IMR-90 (cell line): ENCODE measurements around the gene FKBP10. TPM values are rescaled to one million over a fixed set of nuclear protein-coding genes. Genes with fewer than 3 reads are reported as not detected.

Source experiments
- ATAC-seq: fragments of 200-7000 bp; cut with Tn5 transposase; 2 replicates; pipeline ENCODE4 v1.9.1; 2020; ENCODE audit warnings: low read depth, mild to moderate bottlenecking, moderate library complexity
- BruUV-seq: library from RNA; stranded (reverse); fragments of 400-500 nt; replicated peaks from 2 replicates; lab custom pipeline; 2021; lab: Mats Ljungman, UMichigan
- CTCF ChIA-PET: fragments of 300-600 bp; formaldehyde crosslinking; extraction: SDS; loops from one replicate; lab custom pipeline; 2021; ENCODE audit warnings: antibody characterized with exemption; lab: Yijun Ruan, JAX
- POLR2A ChIA-PET: fragments of 300-600 bp; sonication (Branson Sonifier 250); formaldehyde crosslinking; loops from one replicate; lab custom pipeline; 2022; ENCODE audit warnings: antibody characterized with exemption; ENCODE audit not compliant: unreplicated experiment; lab: Charles Lee
- DNase-seq: peaks from one replicate; pipeline ENCODE4 v3.0.0; 2013
- H2AFZ ChIP-seq: replicated peaks from 2 replicates; pipeline ENCODE3; 2013; ENCODE audit warnings: low read length, mild to moderate bottlenecking; ENCODE audit not compliant: poor library complexity
- H2AK5ac ChIP-seq: 2 replicates; pipeline ENCODE4 v1.6.1; 2013; ENCODE audit warnings: low read depth, low read length, inconsistent platforms
- H2AK9ac ChIP-seq: replicated peaks from 2 replicates; pipeline ENCODE3; 2013; ENCODE audit warnings: mild to moderate bottlenecking, low read depth, low read length, moderate library complexity; ENCODE audit not compliant: poor library complexity
- H2BK120ac ChIP-seq: 2 replicates; pipeline ENCODE4 v1.6.1; 2013; ENCODE audit warnings: low read depth, low read length, inconsistent platforms
- H2BK15ac ChIP-seq: 3 replicates; pipeline ENCODE4 v1.6.1; 2013; ENCODE audit warnings: low read depth, low read length, inconsistent platforms
- H2BK20ac ChIP-seq: 2 replicates; pipeline ENCODE4 v1.6.1; 2013; ENCODE audit warnings: low read depth, mild to moderate bottlenecking, inconsistent platforms, low read length, moderate library complexity
- H2BK5ac ChIP-seq: 2 replicates; pipeline ENCODE4 v1.6.1; 2013; ENCODE audit warnings: mild to moderate bottlenecking, low read depth, low read length, inconsistent platforms; ENCODE audit not compliant: poor library complexity, severe bottlenecking
- H3K14ac ChIP-seq: replicated peaks from 2 replicates; pipeline ENCODE4 v1.6.1; 2013; ENCODE audit warnings: low read depth, low read length, inconsistent platforms
- H3K18ac ChIP-seq: 2 replicates; pipeline ENCODE4 v1.6.1; 2013; ENCODE audit warnings: low read depth, low read length, control low read depth
- H3K23ac ChIP-seq: 2 replicates; pipeline ENCODE4 v1.6.1; 2013; ENCODE audit warnings: low read depth, low read length, inconsistent platforms
- H3K27ac ChIP-seq: 2 replicates; pipeline ENCODE4 v1.5.1; 2013; ENCODE audit warnings: mild to moderate bottlenecking, control low read depth, low read length; ENCODE audit not compliant: insufficient read depth
- H3K27me3 ChIP-seq: 2 replicates; pipeline ENCODE4 v1.6.1; 2013; ENCODE audit warnings: low read length; ENCODE audit not compliant: control insufficient read depth, insufficient read depth
- H3K36me3 ChIP-seq: 2 replicates; pipeline ENCODE4 v1.6.1; 2013; ENCODE audit warnings: low read length, mixed read lengths; ENCODE audit not compliant: control insufficient read depth, insufficient read depth
- H3K4ac ChIP-seq: 2 replicates; pipeline ENCODE4 v1.6.1; 2013; ENCODE audit warnings: low read depth, low read length, inconsistent platforms
- H3K4me1 ChIP-seq: 2 replicates; pipeline ENCODE4 v1.6.1; 2013; ENCODE audit warnings: low read length, mixed read lengths; ENCODE audit not compliant: control insufficient read depth, insufficient read depth
- H3K4me2 ChIP-seq: 2 replicates; pipeline ENCODE4 v1.6.1; 2013; ENCODE audit warnings: low read depth, mild to moderate bottlenecking, control low read depth, low read length, moderate library complexity
- H3K4me3 ChIP-seq: 2 replicates; pipeline ENCODE4 v1.5.1; 2013; ENCODE audit warnings: low read depth, mild to moderate bottlenecking, control low read depth, low read length, moderate library complexity; ENCODE audit not compliant: insufficient read depth
- H3K56ac ChIP-seq: 2 replicates; pipeline ENCODE4 v1.6.1; 2013; ENCODE audit warnings: low read length, inconsistent platforms; ENCODE audit not compliant: insufficient read depth; ENCODE audit errors: extremely low read depth
- H3K79me1 ChIP-seq, 2 experiments: 2 replicates each; pipeline ENCODE4 v1.6.1; 2013; ENCODE audit warnings: low read length in 2 of 2, inconsistent platforms in 1 of 2, low read depth in 1 of 2
- H3K9ac ChIP-seq: 2 replicates; pipeline ENCODE4 v1.6.1; 2013; ENCODE audit warnings: low read depth, low read length, control low read depth
- H3K9me1 ChIP-seq: 2 replicates; pipeline ENCODE4 v1.6.1; 2013; ENCODE audit warnings: low read length, inconsistent platforms; ENCODE audit not compliant: insufficient read depth
- H3K9me3 ChIP-seq: 2 replicates; pipeline ENCODE4 v1.6.1; 2013; ENCODE audit warnings: low read length; ENCODE audit not compliant: control insufficient read depth, insufficient read depth
- H4K20me1 ChIP-seq: 2 replicates; pipeline ENCODE4 v1.6.1; 2013; ENCODE audit warnings: low read length, inconsistent platforms; ENCODE audit not compliant: insufficient read depth
- H4K5ac ChIP-seq: 2 replicates; pipeline ENCODE4 v1.6.1; 2013; ENCODE audit warnings: mild to moderate bottlenecking, low read depth, low read length, control low read depth
- H4K8ac ChIP-seq, 2 experiments: 2 replicates each; pipeline ENCODE4 v1.6.1; 2013; ENCODE audit warnings: low read depth in 2 of 2, low read length in 2 of 2, control low read depth in 1 of 2, inconsistent platforms in 1 of 2
- H4K91ac ChIP-seq: 2 replicates; pipeline ENCODE4 v1.6.1; 2013; ENCODE audit warnings: low read depth, low read length, inconsistent platforms; ENCODE audit not compliant: insufficient read depth
- BHLHE40 ChIP-seq: fragments of 150-350 bp; IDR thresholded peaks from 2 replicates; pipeline ENCODE4 v1.6.1; 2016; ENCODE audit warnings: mild to moderate bottlenecking, low read depth, low read length
- CEBPB ChIP-seq: IDR thresholded peaks from 2 replicates; pipeline ENCODE4 v1.6.1; 2012; ENCODE audit warnings: low read depth, low read length, improper control_type of control experiment
- CHD1 ChIP-seq: IDR thresholded peaks from 2 replicates; pipeline ENCODE4 v1.6.1; 2012; ENCODE audit warnings: low read depth, low read length, improper control_type of control experiment
- FOS ChIP-seq: fragments of 150-350 bp; IDR thresholded peaks from 2 replicates; pipeline ENCODE4 v1.6.1; 2016; ENCODE audit warnings: low read depth, low read length
- MAFK ChIP-seq: IDR thresholded peaks from 2 replicates; pipeline ENCODE4 v1.6.1; 2012; ENCODE audit warnings: low read depth, low read length, improper control_type of control experiment
- MAZ ChIP-seq: IDR thresholded peaks from 2 replicates; pipeline ENCODE4 v1.6.1; 2012; ENCODE audit warnings: low read depth, mild to moderate bottlenecking, low read length, improper control_type of control experiment, moderate library complexity, borderline replicate concordance
- MXI1 ChIP-seq: IDR thresholded peaks from 2 replicates; pipeline ENCODE4 v1.6.1; 2012; ENCODE audit warnings: low read depth, mild to moderate bottlenecking, low read length, moderate library complexity, borderline replicate concordance
- NFE2L2 ChIP-seq: fragments of 150-350 bp; IDR thresholded peaks from 2 replicates; pipeline ENCODE4 v1.6.1; 2016; ENCODE audit warnings: low read depth, mild to moderate bottlenecking, low read length
- POLR2A ChIP-seq: IDR thresholded peaks from 2 replicates; pipeline ENCODE4 v1.6.1; 2012; ENCODE audit warnings: mild to moderate bottlenecking, low read depth, low read length
- RAD21 ChIP-seq: IDR thresholded peaks from 2 replicates; pipeline ENCODE4 v1.6.1; 2012; ENCODE audit warnings: low read length, improper control_type of control experiment
- RCOR1 ChIP-seq: IDR thresholded peaks from 2 replicates; pipeline ENCODE4 v1.6.1; 2012; ENCODE audit warnings: mild to moderate bottlenecking, low read length, improper control_type of control experiment; ENCODE audit not compliant: insufficient replicate concordance
- RFX5 ChIP-seq: IDR thresholded peaks from 2 replicates; pipeline ENCODE4 v1.8.0; 2012; ENCODE audit warnings: low read depth, mild to moderate bottlenecking, low read length, moderate library complexity
- SMC3 ChIP-seq: fragments of 150-350 bp; IDR thresholded peaks from 2 replicates; pipeline ENCODE4 v1.6.1; 2016; ENCODE audit warnings: low read depth, mild to moderate bottlenecking, antibody characterized with exemption, low read length, moderate library complexity
- WGBS, 2 experiments: methylation state at CpG; one replicate each; pipeline versions ENCODE4 v1.1.5 to v1.1.7; 2013; ENCODE audit warnings: missing lambda C conversion rate in 2 of 2; ENCODE audit not compliant: insufficient read length in 1 of 2; ENCODE audit errors: extremely low coverage in 2 of 2; 5-methylcytosine and 5-hydroxymethylcytosine counted together
- dilution Hi-C: fragments of 300-500 bp; cut with HindIII; formaldehyde crosslinking; loops from one replicate; pipeline ENCODE4 v1.14.3; 2018; ENCODE audit warnings: low sequenced_read_pairs; ENCODE audit not compliant: unreplicated experiment
- in situ Hi-C: fragments of 300-500 bp; cut with MboI; formaldehyde crosslinking; loops from 3 replicates; pipeline ENCODE4 v1.14.3; 2019; ENCODE audit warnings: low sequenced_read_pairs, inconsistent platforms, mixed read lengths
- intact Hi-C: fragments of 100-400 bp; cut with micrococcal nuclease; formaldehyde crosslinking; loops from 2 replicates; pipeline ENCODE4 v1.10.0; 2022
- polyA plus RNA-seq, 3 experiments: library from polyadenylated mRNA; depleted of rRNA; stranded (reverse); fragments of >200 nt; gene quantifications; 2 replicates each; pipeline ENCODE4 v1.2.3, GENCODE V29; 2012; ENCODE audit warnings: low replicate concordance in 1 of 3
- total RNA-seq: library from RNA; depleted of rRNA; stranded (reverse); fragments of >200 nt; gene quantifications from 2 replicates; pipeline ENCODE4 v1.2.3, GENCODE V29; 2012
- TF ChIP-seq, protein P1 (sequence below): conservative IDR thresholded peaks from 2 replicates; pipeline ENCODE4 v1.5.1; 2012; ENCODE audit warnings: mild to moderate bottlenecking, low read depth, low read length, improper control_type of control experiment
- TF ChIP-seq, protein P2 (sequence below): fragments of 150-350 bp; IDR thresholded peaks from 2 replicates; pipeline ENCODE4 v1.6.1; 2017; ENCODE audit warnings: mild to moderate bottlenecking, antibody characterized with exemption, low read length, low read depth

FKBP10 gene
- total and polyA plus RNA-seq, 2 of the 4 experiments (the other 2 are of a cell fraction) = 170 to 984 TPM

DNA sequence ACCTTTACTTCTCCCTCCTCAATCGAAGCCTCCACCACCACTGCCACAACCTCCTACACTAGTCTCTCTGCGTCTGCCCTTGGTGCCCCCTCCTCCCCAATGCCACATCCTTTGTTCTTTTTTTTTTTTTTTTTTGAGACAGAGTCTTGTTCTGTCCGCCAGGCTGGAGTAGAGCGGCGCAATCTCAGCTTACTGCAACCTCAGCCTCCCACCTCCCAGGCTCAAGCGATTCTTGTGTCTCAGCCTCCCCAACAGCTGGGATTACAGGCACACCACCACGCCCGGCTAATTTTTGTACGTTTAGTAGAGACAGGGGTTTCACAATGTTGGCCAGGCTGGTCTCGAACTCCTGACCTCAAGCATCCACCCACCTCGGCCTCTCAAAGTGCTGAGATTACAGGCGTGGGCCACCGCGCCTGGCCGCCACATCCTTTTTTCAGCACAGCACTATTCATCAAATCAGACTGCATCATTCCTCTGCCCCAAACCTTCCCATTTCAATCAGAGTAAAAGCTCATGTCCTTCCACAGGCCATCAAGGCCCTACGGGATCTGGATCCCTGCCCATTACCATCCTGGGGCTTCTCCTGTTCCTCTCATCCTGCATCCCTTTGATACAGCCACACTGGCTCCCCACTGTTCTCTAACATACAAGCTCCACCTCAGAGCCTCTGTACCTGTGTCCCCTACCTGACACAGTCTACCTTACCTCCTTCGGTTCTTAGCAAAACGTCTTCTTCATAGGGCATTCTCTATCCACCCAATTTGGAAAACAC is 50.5 kb downstream of the FKBP10 start:
- Histone ChIP-seq H3K14ac (0 out of 2 replicates have a peak overlapping the region, but pooled peaks have one; percentile 2), H4K20me1 (peaks cover 45% of the 10 kb centered on the region), H3K9ac (0 out of 2 replicates have a peak overlapping the region, but pooled peaks have one; percentile 45), H3K9me1 (peaks cover 7% of the 10 kb centered on the region; the same call in 1 of the 2 replicates), H2AK9ac (peak overlapping the region; percentile 17), H3K18ac (no peak overlapping the region), H3K4me3 (0 out of 2 replicates have a peak overlapping the region, but pooled peaks have one; percentile 20), H3K27me3 (no peaks in the 10 kb centered on the region), H3K56ac (no peak overlapping the region), H3K4me1 (peaks cover 11% of the 10 kb centered on the region), H3K9me3 (no peaks in the 10 kb centered on the region), H4K5ac (no peak overlapping the region), H2AK5ac (no peak overlapping the region), H3K36me3 (peaks cover 7% of the 10 kb centered on the region), H3K23ac (peak overlapping the region; percentile 64), H2BK5ac (no peak overlapping the region), H3K4me2 (peak overlapping the region; percentile 100), H3K27ac (no peak overlapping the region), H3K4ac (no peak overlapping the region), H3K79me1 (peaks cover 26 to 58% of the 10 kb centered on the region in 2 experiments), H2BK15ac (no peak overlapping the region), H4K8ac (no peak overlapping the region), H4K91ac (no peak overlapping the region), H2BK20ac (no peak overlapping the region), H2AFZ (no peak overlapping the region), H2BK120ac (no peak overlapping the region)
- POLR2A ChIA-PET = no interaction called here
- intact Hi-C loops = no loop called here
- DNase-seq = no peak
- dilution Hi-C loops = no loop called here
- no TSS peak for BruUV-seq
- WGBS, 2 experiments = 74% methylated on average over 11 of the region's 18 CpGs; no CpG with 5 or more reads in 1 of the 2 experiments
- no peak for ATAC-seq
- CTCF ChIA-PET = interaction anchor here (1.9 kb wide), 1 partner anchor 13 kb away, joined by 6 read pairs; no protein-coding TSS in a partner anchor
- in situ Hi-C loops = no loop called here
- no peak for TF ChIP-seq MAZ
- no peak for TF ChIP-seq MXI1
- TF ChIP-seq BHLHE40 = no peak
- TF ChIP-seq, protein P1, sequence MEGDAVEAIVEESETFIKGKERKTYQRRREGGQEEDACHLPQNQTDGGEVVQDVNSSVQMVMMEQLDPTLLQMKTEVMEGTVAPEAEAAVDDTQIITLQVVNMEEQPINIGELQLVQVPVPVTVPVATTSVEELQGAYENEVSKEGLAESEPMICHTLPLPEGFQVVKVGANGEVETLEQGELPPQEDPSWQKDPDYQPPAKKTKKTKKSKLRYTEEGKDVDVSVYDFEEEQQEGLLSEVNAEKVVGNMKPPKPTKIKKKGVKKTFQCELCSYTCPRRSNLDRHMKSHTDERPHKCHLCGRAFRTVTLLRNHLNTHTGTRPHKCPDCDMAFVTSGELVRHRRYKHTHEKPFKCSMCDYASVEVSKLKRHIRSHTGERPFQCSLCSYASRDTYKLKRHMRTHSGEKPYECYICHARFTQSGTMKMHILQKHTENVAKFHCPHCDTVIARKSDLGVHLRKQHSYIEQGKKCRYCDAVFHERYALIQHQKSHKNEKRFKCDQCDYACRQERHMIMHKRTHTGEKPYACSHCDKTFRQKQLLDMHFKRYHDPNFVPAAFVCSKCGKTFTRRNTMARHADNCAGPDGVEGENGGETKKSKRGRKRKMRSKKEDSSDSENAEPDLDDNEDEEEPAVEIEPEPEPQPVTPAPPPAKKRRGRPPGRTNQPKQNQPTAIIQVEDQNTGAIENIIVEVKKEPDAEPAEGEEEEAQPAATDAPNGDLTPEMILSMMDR = no peak
- no peak for TF ChIP-seq CEBPB
- no peak for TF ChIP-seq SMC3
- TF ChIP-seq NFE2L2 = no peak
- TF ChIP-seq RAD21 = no peak
- no peak for TF ChIP-seq RCOR1
- no peak for TF ChIP-seq FOS
- TF ChIP-seq RFX5 = no peak
- no peak for TF ChIP-seq CHD1
- TF ChIP-seq, protein P2, sequence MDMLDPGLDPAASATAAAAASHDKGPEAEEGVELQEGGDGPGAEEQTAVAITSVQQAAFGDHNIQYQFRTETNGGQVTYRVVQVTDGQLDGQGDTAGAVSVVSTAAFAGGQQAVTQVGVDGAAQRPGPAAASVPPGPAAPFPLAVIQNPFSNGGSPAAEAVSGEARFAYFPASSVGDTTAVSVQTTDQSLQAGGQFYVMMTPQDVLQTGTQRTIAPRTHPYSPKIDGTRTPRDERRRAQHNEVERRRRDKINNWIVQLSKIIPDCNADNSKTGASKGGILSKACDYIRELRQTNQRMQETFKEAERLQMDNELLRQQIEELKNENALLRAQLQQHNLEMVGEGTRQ = no peak
- no peak for TF ChIP-seq MAFK
- TF ChIP-seq POLR2A = no peak
